Activated CD4-positive, alpha-beta T cell treated with anti-CD3 and anti-CD28 coated beads, Interleukin-2, amount 50 U/mL, for 16 hours (primary cell): ENCODE data around the gene CYB561A3.
A peak's percentile ranks its signal among the peaks of the same experiment; 100 is the strongest.

ENCODE experiments used
- DNase-seq: peaks from one replicate; pipeline ENCODE4 v3.0.0-alpha.2; 2020

Gene CYB561A3

DNA sequence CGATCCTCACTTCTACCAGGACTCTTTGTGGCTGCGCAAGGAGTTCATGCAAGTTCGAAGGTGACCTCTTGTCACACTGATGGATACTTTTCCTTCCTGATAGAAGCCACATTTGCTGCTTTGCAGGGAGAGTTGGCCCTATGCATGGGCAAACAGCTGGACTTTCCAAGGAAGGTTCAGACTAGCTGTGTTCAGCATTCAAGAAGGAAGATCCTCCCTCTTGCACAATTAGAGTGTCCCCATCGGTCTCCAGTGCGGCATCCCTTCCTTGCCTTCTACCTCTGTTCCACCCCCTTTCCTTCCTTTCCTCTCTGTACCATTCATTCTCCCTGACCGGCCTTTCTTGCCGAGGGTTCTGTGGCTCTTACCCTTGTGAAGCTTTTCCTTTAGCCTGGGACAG is 7.0 kb upstream of the CYB561A3 start:
- DNase-seq, result no peak

DNA sequence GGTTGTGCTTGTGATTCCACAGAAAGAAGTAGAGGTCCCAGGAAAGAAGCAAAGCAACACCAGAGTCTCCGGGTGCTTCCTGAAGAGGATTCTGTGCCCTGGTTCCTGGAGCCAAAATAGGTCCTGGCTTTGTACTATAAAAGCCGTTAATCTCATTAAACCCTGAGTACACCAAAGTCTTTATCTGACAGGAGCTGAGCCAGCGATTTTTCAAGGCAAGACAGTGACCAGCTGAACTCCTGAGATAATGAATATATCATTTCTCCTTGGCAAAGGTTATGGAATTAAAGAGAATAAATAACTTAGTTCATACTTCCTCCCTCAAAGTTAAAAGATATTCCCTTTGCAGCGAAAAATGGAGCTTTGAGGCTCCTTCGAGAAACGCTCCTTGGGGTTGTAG is 5.7 kb upstream of the CYB561A3 start:
- DNase-seq, result no peak

DNA sequence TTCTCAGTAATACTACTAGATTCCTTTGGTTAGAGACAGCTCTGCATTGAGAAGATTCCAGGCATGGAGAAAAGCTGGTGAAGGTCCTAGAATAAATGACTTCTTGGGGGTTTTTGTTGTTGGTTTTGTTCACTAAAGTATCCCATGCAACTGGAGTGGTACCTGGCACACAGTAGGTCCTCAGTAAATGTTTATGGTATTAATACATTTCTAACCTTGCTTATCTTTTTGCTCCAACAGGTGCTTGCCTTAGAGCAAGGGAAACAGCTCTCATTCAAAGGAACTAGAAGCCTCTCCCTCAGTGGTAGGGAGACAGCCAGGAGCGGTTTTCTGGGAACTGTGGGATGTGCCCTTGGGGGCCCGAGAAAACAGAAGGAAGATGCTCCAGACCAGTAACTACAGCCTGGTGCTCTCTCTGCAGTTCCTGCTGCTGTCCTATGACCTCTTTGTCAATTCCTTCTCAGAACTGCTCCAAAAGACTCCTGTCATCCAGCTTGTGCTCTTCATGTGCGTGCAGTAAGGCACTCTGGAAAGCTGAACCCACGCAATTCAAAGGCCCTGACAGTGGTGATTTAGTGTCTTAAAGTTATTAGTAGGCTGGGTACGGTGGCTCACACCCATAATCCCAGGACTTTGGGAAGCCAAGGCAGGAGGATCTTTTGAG is 2.5 kb upstream of the CYB561A3 start:
- DNase-seq, result no peak

DNA sequence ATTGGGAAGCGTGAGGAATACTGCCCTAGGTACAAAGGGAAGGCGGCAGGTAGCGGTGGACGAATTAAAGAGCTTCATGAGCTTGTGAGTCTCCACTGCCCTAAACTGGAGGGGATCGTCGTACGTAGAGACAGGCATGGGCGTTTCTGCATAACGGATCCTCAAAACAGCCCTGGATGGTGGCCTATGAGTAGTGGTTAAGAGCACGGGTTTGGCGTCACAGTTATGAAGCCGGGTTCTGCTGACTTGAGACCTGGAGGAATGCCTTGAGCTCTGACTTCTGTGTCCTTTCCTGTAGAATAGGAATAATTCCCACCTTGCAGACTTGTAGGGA is 827 bp upstream of the CYB561A3 start:
- peak; percentile 39 for DNase-seq

DNA sequence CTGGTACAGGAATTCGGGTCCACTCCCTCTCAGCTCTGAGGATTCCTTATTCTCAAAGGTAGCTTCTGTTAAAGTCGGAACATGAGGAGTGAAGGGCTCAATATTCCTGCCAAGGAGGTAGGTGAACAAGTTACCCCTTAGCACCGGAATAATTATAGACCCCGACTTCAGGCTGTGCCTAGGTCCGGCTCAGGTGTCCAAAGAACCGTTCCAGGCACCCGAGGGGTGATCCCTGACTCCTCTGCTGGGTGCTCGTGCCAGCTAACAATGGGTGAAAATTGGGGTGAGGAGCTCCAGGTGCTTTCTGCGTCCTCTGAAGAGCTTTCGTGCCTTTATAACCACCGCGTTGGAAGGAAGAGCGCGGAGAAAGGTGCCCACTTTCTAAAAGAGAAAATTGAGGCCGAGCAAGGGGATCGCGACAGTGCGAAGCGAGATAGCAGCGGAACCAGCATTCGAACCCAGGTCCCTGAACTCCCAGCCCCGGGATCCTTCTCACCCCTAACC is 393 bp downstream of the CYB561A3 start:
- DNase-seq, result no peak

DNA sequence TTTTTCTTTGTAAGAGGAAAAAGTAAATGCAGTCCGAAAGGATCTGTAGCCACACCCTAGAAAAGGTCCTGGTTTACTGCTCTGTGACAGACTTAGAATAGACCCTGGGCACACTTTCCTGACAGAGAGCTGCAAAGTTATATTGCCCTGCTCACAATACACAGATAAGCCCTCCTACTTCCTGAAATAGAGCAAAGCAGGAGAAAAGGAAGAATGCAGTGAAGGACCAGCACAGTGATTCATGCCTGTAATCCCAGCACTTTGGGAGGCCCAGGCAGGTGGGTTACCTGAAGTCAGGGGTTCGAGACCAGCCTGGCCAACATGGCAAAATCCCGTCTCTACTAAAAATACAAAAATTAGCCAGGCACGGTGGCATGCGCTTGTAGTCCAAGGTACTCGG is 2.2 kb downstream of the CYB561A3 start:
- DNase-seq, result no peak

DNA sequence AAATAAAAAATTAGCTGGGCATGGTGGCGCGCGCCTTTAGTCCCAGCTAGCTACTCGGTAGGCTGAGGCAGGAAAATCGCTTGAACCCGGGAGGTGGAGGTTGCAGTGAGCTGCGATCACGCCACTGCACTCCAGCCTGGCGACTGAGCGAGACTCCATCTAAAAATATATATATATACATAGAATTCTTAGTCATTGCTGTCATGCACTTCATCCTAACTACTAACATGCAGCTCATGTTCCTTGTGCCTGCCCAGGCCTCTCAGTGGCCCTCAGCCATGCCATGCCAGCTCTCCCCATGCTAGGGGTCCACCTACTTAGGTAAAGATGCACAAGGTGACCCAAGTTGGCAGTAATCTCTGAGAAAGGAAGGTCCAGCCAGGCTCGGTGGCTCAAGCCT is 3.1 kb downstream of the CYB561A3 start:
- no peak for DNase-seq

DNA sequence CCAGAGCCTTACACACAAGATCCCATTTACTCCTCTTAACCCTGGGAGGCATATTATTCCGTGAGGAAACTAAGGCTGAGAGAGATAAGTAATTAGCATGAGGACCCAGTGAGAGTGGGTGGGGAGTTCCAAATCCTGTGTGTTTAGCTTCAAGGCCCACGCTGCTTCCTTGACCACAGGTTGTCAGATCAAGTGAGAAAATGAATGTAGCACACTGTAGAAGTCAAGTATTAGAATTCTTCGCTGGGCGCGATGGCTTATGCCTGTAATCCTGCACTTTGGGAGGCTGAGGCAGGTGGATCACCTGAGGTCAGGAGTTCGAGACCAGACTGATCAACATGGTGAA is 3.8 kb downstream of the CYB561A3 start:
- no peak for DNase-seq

DNA sequence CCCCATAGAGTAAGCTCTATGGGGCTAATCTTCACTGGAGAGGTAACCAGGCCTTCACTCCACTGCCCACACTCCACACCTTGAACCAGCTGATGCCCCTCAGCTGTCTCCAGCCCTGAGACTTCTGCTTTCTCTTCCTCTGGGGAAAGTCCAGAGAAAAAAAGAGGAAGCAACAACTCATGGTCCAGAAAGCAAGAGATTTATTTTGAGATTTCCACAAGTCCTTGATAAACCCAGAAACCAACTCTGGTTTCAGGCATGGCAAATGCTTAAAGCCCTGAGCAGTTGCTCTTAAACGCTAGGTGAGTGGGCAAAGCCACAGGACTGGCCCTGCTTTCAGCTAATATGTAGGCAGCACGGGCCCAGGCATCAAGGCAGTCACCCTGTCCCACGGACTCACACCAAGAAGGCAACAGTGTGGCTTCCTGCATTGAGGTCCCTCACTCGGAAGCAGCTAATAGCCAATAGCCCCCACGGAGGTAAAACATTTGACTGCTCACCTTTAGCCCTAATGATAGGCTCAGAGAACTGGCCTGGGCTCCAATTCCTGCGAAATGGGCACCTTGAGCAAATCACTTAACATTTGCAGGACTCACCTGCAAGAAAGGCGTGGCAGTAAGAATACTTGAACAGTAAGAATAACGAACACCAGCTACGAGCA is 4.3 kb downstream of the CYB561A3 start:
- no peak for DNase-seq

DNA sequence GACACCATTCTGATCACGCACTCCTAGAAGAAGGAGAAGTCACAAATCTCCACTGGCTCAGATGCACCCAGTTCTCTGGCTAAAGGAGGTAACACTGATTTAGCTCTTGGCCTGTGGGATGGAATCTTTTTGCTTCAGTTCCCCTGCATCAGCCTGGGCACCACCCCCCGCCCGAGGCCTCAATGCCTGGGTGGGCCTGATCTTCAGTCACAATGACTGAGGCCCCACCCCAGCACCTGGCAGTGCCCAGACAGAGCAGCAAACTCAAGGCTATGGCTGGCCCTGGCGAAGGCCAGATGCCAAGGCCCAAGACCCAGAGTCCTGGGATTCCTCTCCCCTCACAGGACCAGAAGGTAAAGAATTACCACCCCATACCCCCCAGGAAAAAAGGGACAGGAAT is 5.0 kb downstream of the CYB561A3 start:
- DNase-seq, result no peak

DNA sequence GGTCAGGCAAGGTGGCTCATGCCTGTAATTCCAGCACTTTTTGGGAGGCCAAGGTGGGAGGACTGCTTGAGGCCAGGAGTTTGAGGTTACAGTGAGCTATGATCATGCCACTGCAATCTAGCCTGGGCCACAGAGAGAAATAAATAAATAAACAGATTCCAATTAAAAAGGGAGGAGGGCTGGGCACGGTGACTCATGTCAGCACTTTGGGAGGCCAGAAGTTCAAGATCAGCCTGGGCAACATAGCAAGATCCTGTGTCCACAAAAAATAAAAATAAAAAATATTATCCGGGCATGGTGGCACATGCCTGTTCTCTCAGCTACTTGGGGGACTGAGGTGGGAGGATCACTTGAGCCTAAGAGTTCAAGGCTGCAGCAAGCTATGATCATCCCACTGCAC is 7.5 kb downstream of the CYB561A3 start:
- no peak for DNase-seq

DNA sequence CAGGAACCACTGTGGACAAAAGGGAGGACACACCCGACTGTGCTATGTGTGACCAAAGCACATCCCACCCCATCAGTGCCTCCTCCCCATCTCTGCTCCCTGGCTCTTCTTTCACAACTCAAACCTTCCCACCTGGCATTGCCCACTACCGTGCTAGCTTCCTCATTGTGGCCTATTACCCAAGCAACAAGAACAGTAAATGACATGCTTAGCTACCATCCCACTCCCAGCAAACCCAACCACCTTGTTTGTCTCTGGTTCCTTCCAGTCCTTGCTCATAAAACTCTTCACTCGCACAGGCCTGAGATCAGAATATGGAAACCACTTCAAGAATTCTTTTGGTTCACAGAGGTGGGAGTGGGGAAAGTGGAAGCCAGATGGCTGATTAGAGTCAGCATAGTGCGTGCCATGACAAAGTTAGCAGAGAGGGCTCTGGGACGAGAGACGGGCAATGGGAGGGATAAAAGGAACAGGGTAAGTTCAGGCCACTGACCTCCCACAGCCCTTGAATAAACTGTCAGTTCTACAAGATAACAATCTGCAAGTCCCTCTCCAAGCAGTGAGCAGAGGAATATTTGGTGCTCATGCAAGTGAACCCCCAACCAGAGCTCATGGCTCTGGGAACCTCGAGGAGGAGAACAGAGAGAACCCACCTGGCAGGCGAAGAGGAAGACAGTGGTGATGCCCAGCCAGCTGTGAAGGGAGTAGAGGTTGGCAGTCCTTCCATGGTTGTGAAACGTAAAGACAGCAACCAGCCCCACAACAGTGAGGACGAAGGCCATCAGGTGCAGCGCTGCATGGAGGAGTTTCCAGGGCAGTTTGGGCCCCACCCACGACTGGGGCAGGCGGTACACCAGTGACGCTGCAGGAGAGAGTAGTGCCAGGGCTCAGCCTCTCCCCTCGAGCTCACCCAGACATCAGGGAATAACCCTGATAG is 8.3 kb downstream of the CYB561A3 start:
- DNase-seq, result no peak

DNA sequence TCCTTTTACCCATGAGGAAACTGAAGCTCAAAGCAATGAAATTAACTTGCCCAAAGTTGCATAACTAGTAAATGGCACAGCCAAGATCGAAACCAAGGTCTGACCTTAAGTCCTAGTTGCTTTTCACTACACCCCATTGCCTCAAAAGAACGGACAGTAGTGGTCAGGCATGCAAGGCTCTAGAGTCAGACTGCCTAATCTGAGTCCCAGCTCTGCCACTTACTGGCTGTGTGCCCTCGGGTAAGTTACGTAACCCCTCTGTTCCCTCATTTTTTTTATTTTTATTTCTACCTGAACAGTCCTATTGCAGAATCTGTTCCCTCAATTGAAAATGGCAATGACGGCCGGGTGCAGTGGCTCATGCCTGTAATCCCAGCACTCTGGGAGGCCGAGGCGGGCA is 9.6 kb downstream of the CYB561A3 start:
- no peak for DNase-seq

DNA sequence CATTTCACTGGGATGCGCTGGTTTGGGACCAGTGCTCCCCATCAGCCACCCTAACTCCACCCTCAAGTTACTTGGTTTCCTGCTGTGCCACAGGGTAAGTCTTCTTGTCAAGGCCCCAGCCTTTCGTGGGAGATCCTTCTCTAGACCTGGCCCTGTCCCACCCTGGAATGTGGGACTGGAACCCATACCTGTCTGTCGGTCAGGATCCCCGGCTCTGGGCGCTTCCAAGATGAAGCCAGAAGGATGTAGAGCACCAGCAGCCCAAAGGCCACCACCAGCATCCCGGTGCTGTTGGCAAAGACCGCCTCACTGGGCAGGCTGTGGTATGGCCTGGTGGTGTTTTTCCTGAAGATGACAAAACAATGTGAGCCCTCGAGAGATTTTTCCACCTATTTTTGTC is 10.9 kb downstream of the CYB561A3 start:
- DNase-seq, result no peak

DNA sequence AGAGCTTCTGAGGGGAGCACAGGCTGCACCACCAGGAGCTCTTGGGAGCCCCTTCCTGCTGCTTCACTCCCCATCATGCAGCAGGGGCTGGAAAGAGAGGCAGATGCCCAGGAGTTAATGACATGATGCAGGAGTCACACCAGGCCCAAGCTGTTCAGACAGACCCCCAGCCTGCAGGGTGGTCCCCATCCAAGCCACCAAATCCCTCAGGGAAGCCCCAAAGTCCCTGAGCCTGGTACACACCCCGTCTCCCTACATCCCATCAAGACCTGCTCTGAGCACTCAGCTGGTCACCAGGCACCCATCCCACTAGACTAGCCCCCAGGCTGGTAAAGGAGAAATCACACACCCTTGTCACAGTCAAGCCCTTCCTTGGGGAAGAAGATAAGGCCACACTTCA is 11.3 kb downstream of the CYB561A3 start:
- no peak for DNase-seq

DNA sequence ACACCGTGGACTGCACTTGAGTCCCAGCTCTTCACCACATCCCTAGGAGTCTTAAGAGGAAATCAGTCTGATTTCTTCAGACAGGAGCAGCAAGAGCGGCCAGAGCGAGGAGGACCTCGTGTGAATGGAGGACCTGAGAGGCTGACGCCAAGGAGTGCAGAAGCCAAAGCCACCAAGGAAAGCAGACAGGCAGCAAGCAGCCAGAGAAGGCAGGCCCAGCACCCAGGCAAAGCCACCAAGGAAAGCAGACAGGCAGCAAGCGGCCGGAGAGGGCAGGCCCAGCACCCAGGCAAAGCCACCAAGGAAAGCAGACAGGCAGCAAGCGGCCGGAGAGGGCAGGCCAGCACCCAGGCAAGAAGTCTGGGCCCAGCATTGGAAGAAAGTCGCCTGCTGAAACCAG is 11.8 kb downstream of the CYB561A3 start:
- DNase-seq, result no peak

DNA sequence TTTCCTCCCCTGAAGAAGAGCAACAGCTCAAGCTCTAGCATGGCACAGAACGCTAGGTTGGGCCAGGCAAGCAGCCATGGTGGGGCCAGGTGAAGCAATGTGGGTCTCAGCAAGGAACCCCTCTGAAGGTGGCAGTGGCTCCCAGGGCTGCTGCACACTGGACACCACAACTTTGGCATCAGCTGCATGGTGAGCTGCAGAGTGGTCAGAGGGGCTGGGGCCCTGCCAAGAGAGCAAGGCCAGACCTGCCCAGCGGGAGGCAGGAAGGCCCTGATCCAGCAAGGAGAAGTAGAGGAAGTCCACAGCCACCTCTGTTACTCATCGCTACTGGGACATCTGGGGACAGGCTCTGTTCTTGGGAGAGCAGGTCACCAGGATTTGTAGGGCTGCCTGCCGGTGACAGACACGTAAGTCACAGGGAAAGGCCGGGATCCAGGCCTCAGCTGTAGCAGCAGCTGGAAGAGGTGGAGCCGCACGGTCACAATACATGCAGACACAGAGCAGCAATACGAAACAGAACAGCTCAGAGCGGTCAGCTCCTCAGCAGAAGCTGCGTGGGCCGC is 12.4 kb downstream of the CYB561A3 start:
- no peak for DNase-seq

DNA sequence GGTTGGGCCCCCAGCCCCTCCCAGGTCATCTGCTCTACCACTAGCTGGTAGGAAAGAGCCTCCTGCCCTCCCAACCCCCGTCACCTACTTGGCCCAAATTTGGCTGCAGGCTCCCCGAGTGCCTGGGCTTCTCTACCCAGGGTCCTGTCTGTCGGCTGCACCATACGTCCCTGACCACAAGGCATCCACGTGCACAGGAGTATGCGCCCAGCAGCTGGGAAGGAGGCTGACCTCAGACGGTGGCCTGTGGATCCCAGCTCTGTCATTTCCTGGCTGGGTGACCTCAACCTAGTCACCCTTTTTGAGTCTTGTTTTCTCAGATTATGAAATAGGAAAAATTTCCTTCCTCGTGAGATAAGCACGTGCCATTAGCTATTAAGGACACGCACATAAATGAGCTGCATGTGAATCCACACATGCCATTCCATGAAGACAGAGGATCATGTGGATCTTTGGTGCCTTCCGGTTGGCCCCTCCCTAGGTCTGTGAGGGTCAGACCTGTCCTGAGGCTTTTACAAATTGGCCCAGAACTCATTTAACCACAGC is 13.7 kb downstream of the CYB561A3 start:
- DNase-seq, result no peak

DNA sequence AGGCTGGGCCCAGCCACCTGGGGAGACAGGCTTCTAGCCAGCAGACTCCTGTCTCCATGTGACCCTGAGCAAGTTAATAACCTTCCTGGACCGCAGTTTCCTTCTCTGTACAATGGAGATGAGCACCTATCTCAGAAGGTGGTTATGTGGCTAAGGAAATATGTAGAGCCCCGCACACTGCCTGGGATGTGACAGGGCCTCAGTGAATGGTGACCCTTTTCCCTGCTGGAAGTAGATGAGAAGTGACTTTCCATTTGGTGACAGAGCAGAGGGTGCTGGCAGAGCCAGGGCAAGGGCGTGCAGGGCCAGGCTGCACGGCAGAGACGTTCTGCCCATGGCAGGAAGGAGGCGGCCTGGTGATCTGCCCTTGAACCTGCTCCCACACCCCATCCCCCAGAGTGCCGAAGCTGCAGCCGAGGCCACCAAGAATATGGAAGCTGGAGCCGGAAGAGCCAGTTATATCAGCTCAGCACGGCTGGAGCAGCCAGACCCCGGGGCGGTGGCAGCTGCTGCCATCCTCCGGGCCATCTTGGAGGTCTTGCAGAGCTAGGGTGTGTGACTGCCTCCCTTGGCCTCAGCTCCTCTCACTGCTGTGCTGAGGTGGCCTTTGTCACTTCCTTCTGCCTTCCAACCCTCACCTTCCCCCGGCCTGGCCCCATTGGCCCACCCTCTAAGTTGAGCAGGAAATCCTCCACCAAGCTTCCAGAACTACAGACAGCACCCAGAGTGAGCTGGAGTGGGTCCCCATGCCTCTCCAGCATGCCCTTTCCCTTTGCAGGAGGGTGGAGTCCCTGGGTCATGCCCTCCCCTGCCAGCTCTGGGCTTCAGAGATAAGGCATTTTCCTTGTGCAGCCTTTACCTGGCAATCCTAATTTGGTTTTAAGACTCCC is 15.5 kb downstream of the CYB561A3 start:
- no peak for DNase-seq

DNA sequence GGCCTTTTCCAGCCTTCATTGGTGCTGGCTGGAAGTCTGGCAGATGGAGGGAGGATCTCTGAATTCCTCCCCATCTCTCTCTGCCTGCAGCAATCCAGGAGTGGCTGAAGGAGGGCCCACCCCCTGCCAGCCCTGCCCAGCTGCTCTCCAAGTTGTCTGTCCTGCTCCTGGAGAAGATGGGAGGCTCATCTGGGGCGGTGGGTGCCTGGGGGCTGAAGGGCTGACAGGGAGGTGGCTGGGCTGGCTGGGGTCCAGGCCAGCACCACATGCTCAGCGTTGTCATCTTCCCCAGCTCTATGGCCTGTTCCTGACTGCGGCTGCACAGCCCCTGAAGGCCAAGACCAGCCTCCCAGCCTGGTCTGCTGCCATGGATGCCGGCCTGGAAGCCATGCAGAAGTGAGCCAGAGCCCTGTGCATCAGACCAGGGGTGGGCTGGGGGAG is 16.5 kb downstream of the CYB561A3 start:
- no peak for DNase-seq

DNA sequence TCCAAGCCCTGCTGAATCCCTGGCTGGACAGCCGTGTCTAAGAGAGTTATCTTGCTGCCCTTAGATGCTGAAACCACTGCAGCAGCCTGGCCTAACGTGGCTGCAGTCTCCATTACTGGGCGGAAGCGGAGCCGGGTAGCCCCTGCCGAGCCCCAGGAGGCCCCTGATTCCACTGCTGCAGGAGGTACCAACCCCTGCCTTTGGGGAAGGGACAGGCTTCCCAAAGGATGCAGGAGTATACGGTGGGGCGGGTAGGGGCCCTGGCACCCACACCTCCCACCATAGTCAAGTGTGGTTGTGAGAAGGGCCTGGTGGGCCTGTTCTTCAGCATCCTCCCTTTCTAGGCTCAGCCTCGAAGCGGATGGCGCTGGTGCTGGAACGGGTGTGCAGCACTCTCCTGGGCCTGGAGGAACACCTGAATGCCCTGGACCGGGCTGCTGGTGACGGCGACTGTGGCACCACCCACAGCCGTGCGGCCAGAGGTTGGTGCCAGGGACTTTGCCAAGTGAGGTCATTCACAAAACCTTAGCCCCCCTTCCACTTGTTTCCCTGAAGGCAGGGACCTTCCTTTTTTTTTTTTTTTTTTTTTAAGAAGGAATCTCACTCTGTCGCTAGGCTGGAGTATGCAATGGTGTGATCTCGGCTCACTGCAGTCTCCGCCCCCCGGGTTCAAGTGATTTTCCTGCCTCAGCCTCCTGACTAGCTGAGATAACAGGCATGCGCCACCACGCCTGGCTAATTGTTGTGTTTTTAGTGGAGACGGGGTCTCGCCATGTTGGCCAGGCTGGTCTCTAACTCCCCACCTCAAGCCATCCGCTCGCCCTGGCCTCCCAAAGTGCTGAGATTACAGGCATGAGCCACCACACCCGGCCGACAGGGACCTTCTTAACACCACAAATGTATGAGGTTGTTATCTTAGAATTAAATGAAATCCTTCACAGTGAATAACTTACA is 17.6 kb downstream of the CYB561A3 start:
- DNase-seq, result no peak
